SK-N-SH treated with all-trans-retinoic acid at 6 μM for 48 hours (cell line): ENCODE results near the gene SLC25A42.
"Not testable (repeated sequence)": the region's sequence is repeated elsewhere in the genome, so short reads cannot be mapped to it uniquely, and the experiment has no call there.

ENCODE experiments used
- ARNTL ChIP-seq: fragments of 450-650 bp; formaldehyde crosslinking; IDR thresholded peaks from 2 replicates; pipeline ENCODE4 v1.5.0; 2020; ENCODE audit warnings: low read depth, mild to moderate bottlenecking, moderate library complexity, borderline replicate concordance
- CSDC2 ChIP-seq: fragments of 250-450 bp; sonication (Bioruptor Pico); IDR thresholded peaks from 2 replicates; pipeline ENCODE4 v1.5.0; 2020; ENCODE audit warnings: mild to moderate bottlenecking, moderate library complexity
- ESRRG ChIP-seq: fragments of 250-450 bp; sonication (Bioruptor Pico); IDR thresholded peaks from 2 replicates; pipeline ENCODE4 v1.6.1; 2021; ENCODE audit warnings: mild to moderate bottlenecking
- GLIS3 ChIP-seq: fragments of 250-450 bp; sonication (Bioruptor Pico); IDR thresholded peaks from 2 replicates; pipeline ENCODE4 v1.5.0; 2020; ENCODE audit warnings: mild to moderate bottlenecking, moderate library complexity
- PPARA ChIP-seq: fragments of 250-450 bp; sonication (Bioruptor Pico); IDR thresholded peaks from 2 replicates; pipeline ENCODE4 v1.5.0; 2020; ENCODE audit warnings: mild to moderate bottlenecking, borderline replicate concordance
- SNAI2 ChIP-seq: fragments of 250-450 bp; sonication (Bioruptor Pico); IDR thresholded peaks from 2 replicates; pipeline ENCODE4 v1.5.0; 2020; ENCODE audit warnings: mild to moderate bottlenecking, moderate library complexity
- TOX ChIP-seq: fragments of 250-450 bp; sonication (Bioruptor Pico); IDR thresholded peaks from 2 replicates; pipeline ENCODE4 v1.8.0; 2021; ENCODE audit warnings: mild to moderate bottlenecking, moderate library complexity, borderline replicate concordance
- ZC3H10 ChIP-seq: fragments of 250-450 bp; sonication (Bioruptor Pico); IDR thresholded peaks from 2 replicates; pipeline ENCODE4 v1.5.1; 2021; ENCODE audit warnings: mild to moderate bottlenecking, moderate library complexity
- ZFP3 ChIP-seq: fragments of 250-450 bp; sonication (Bioruptor Pico); IDR thresholded peaks from 2 replicates; pipeline ENCODE4 v1.5.0; 2020; ENCODE audit warnings: mild to moderate bottlenecking, moderate library complexity
- ZFP30 ChIP-seq: fragments of 450-650 bp; formaldehyde crosslinking; IDR thresholded peaks from 2 replicates; pipeline ENCODE4 v1.5.0; 2022; ENCODE audit warnings: mild to moderate bottlenecking, moderate library complexity
- ZNF70 ChIP-seq: fragments of 450-650 bp; formaldehyde crosslinking; IDR thresholded peaks from 2 replicates; pipeline ENCODE4 v1.5.0; 2020; ENCODE audit warnings: mild to moderate bottlenecking, moderate library complexity
- TF ChIP-seq, protein P1 (sequence below): fragments of 250-450 bp; sonication (Bioruptor Pico); IDR thresholded peaks from 2 replicates; pipeline ENCODE4 v1.8.0; 2020; ENCODE audit warnings: mild to moderate bottlenecking, moderate library complexity, borderline replicate concordance
- TF ChIP-seq, protein P2 (sequence below): fragments of 250-450 bp; sonication (Bioruptor Pico); IDR thresholded peaks from 2 replicates; pipeline ENCODE4 v1.5.1; 2020; ENCODE audit warnings: low read depth, mild to moderate bottlenecking, moderate library complexity

DNA sequence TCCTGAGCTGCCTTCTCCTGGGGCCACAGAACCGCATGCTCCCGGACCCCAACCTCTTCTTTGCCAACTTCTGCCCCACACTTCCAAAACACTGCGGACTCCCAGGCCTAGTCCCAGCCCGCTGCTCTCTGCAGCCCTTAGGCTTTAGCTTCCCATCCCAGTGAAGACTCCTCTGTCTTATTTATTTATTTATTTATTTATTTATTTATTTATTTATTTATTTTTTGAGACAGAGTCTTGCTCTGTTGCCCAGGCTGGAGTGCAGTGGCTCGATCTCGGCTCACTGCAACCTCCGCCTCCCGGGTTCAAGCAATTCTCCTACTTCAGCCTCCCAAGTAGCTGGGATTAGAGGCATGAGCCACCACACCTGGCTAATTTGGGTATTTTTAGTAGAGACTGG is 84.7 kb downstream of the SLC25A42 start:
- not testable (repeated sequence) for TF ChIP-seq ZFP30 (CRISPR knock-in tag); GLIS3 (CRISPR knock-in tag); PPARA; ESRRG (CRISPR knock-in tag); ZFP3 (CRISPR knock-in tag); SNAI2 (CRISPR knock-in tag); ZNF70 (CRISPR knock-in tag); ZC3H10; CSDC2; ARNTL (CRISPR knock-in tag); TOX
- TF ChIP-seq, protein P1, sequence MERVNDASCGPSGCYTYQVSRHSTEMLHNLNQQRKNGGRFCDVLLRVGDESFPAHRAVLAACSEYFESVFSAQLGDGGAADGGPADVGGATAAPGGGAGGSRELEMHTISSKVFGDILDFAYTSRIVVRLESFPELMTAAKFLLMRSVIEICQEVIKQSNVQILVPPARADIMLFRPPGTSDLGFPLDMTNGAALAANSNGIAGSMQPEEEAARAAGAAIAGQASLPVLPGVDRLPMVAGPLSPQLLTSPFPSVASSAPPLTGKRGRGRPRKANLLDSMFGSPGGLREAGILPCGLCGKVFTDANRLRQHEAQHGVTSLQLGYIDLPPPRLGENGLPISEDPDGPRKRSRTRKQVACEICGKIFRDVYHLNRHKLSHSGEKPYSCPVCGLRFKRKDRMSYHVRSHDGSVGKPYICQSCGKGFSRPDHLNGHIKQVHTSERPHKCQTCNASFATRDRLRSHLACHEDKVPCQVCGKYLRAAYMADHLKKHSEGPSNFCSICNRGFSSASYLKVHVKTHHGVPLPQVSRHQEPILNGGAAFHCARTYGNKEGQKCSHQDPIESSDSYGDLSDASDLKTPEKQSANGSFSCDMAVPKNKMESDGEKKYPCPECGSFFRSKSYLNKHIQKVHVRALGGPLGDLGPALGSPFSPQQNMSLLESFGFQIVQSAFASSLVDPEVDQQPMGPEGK = not testable (repeated sequence)
- TF ChIP-seq, protein P2, sequence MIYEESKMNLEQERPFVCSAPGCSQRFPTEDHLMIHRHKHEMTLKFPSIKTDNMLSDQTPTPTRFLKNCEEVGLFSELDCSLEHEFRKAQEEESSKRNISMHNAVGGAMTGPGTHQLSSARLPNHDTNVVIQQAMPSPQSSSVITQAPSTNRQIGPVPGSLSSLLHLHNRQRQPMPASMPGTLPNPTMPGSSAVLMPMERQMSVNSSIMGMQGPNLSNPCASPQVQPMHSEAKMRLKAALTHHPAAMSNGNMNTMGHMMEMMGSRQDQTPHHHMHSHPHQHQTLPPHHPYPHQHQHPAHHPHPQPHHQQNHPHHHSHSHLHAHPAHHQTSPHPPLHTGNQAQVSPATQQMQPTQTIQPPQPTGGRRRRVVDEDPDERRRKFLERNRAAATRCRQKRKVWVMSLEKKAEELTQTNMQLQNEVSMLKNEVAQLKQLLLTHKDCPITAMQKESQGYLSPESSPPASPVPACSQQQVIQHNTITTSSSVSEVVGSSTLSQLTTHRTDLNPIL (CRISPR knock-in tag) = not testable (repeated sequence)
